WTC11 (cell line): Measurements from ENCODE around the gene LTBP1.

Experiments used
- ATF1 ChIP-seq: sonication (generic); formaldehyde crosslinking; IDR thresholded peaks from 2 replicates; pipeline ENCODE4 v1.8.1; 2023; ENCODE audit warnings: mild to moderate bottlenecking, moderate library complexity, missing genetic modification reagents
- CREB1 ChIP-seq: sonication (generic); formaldehyde crosslinking; IDR thresholded peaks from 2 replicates; pipeline ENCODE4 v1.8.0; 2023; ENCODE audit warnings: mild to moderate bottlenecking, missing genetic modification reagents
- CREM ChIP-seq: sonication (generic); formaldehyde crosslinking; IDR thresholded peaks from 2 replicates; pipeline ENCODE4 v1.8.1; 2022; ENCODE audit warnings: mild to moderate bottlenecking, missing genetic modification reagents, moderate library complexity
- CTCF ChIP-seq: fragments of 200-600 bp; IDR thresholded peaks from 2 replicates; pipeline ENCODE4 v1.8.0; 2022; ENCODE audit warnings: antibody characterized with exemption
- E2F1 ChIP-seq: sonication (generic); formaldehyde crosslinking; IDR thresholded peaks from 2 replicates; pipeline ENCODE4 v1.8.0; 2022; ENCODE audit warnings: mild to moderate bottlenecking, missing genetic modification reagents
- ELF4 ChIP-seq: sonication (generic); formaldehyde crosslinking; IDR thresholded peaks from 2 replicates; pipeline ENCODE4 v1.8.1; 2022; ENCODE audit warnings: low read depth, mild to moderate bottlenecking, moderate library complexity, missing genetic modification reagents
- IRF1 ChIP-seq: sonication (generic); formaldehyde crosslinking; IDR thresholded peaks from 2 replicates; pipeline ENCODE4 v1.8.0; 2023; ENCODE audit warnings: missing genetic modification reagents
- NFYB ChIP-seq: sonication (generic); formaldehyde crosslinking; conservative IDR thresholded peaks from 2 replicates; pipeline ENCODE4 v1.8.0; 2022; ENCODE audit warnings: low read depth, missing genetic modification reagents
- TCF7 ChIP-seq: sonication (generic); formaldehyde crosslinking; IDR thresholded peaks from 2 replicates; pipeline ENCODE4 v1.8.0; 2022; ENCODE audit warnings: mild to moderate bottlenecking, low read depth, missing genetic modification reagents, moderate library complexity
- USF2 ChIP-seq: sonication (generic); formaldehyde crosslinking; IDR thresholded peaks from 2 replicates; pipeline ENCODE4 v1.8.1; 2023; ENCODE audit warnings: mild to moderate bottlenecking, missing genetic modification reagents, moderate library complexity
- TF ChIP-seq, protein P1 (sequence below): sonication (generic); formaldehyde crosslinking; IDR thresholded peaks from 2 replicates; pipeline ENCODE4 v1.8.1; 2022; ENCODE audit warnings: mild to moderate bottlenecking, moderate library complexity, missing genetic modification reagents

- TF ChIP-seq CTCF (no peak), ELF4 (CRISPR knock-in tag) (no peak), ATF1 (CRISPR knock-in tag) (no peak), IRF1 (CRISPR knock-in tag) (no peak), CREM (CRISPR knock-in tag) (no peak), NFYB (CRISPR knock-in tag) (no peak), USF2 (no peak), TCF7 (CRISPR knock-in tag) (no peak), CREB1 (no peak), E2F1 (CRISPR knock-in tag) (no peak)
- TF ChIP-seq, protein P1, sequence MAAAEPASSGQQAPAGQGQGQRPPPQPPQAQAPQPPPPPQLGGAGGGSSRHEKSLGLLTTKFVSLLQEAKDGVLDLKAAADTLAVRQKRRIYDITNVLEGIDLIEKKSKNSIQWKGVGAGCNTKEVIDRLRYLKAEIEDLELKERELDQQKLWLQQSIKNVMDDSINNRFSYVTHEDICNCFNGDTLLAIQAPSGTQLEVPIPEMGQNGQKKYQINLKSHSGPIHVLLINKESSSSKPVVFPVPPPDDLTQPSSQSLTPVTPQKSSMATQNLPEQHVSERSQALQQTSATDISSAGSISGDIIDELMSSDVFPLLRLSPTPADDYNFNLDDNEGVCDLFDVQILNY (CRISPR knock-in tag), result no peak
These were observed 199.3 kb downstream of the LTBP1 start for GRCh38 chr2:33146102-33146501.
